ENCODE data around the gene HPD.
"Not testable (repeated sequence)": the region's sequence is repeated elsewhere in the genome, so short reads cannot be mapped to it uniquely, and the experiment has no call there.

HPD gene

GRCh38 chr12:121866331-121866730, 7.7 kb upstream of the HPD start:
- no peak for DNase-seq (ENCODE audit: low spot score)

GRCh38 chr12:121861636-121862254, 3.1 kb upstream of the HPD start:
- no peak for DNase-seq (ENCODE audit: low spot score)

GRCh38 chr12:121860699-121861098, 2.0 kb upstream of the HPD start:
- DNase-seq (ENCODE audit: low spot score): not testable (repeated sequence)

GRCh38 chr12:121860257-121860656, 1.6 kb upstream of the HPD start:
- DNase-seq (ENCODE audit: low spot score): no peak

- no peak for DNase-seq (ENCODE audit: low spot score)
Observed at GRCh38 chr12:121858318-121858661, 369 bp downstream of the HPD start.

GRCh38 chr12:121857322-121858246, 1.1 kb downstream of the HPD start:
- DNase-seq (ENCODE audit: low spot score): no peak

- not testable (repeated sequence) for DNase-seq (ENCODE audit: low spot score)
Observed at GRCh38 chr12:121852392-121852791, 6.3 kb downstream of the HPD start.

- DNase-seq (ENCODE audit: low spot score): no peak
Observed at GRCh38 chr12:121849665-121850064, 9.0 kb downstream of the HPD start.

GRCh38 chr12:121849211-121849610, 9.4 kb downstream of the HPD start:
- no peak for DNase-seq (ENCODE audit: low spot score)

- no peak for DNase-seq (ENCODE audit: low spot score)
Observed at GRCh38 chr12:121845701-121846100, 13.0 kb downstream of the HPD start.

GRCh38 chr12:121843236-121843982, 15.2 kb downstream of the HPD start:
- no peak for DNase-seq (ENCODE audit: low spot score)

- DNase-seq (ENCODE audit: low spot score): no peak
Observed at GRCh38 chr12:121839993-121840761, 18.5 kb downstream of the HPD start.

GRCh38 chr12:121839106-121839992, 19.3 kb downstream of the HPD start:
- peak; percentile 56 for DNase-seq (ENCODE audit: low spot score)

GRCh38 chr12:121838126-121838525, 20.5 kb downstream of the HPD start:
- no peak for DNase-seq (ENCODE audit: low spot score)

GRCh38 chr12:121837680-121838079, 21.0 kb downstream of the HPD start:
- DNase-seq (ENCODE audit: low spot score): no peak

GRCh38 chr12:121831571-121832245, 27.0 kb downstream of the HPD start:
- DNase-seq (ENCODE audit: low spot score): no peak

GRCh38 chr12:121830588-121831265, 27.9 kb downstream of the HPD start:
- DNase-seq (ENCODE audit: low spot score): no peak

GRCh38 chr12:121830134-121830533, 28.5 kb downstream of the HPD start:
- DNase-seq (ENCODE audit: low spot score): no peak

- DNase-seq (ENCODE audit: low spot score): no peak
Observed at GRCh38 chr12:121829250-121829918, 29.3 kb downstream of the HPD start.
